SK-N-SH (cell line): ENCODE measurements around the gene RAI1.

Experiments
- CHD2 ChIP-seq: fragments of 150-350 bp; IDR thresholded peaks from 2 replicates; pipeline ENCODE4 v1.6.1; 2018; ENCODE audit warnings: low read length; ENCODE audit not compliant: partially characterized antibody
- POLR2AphosphoS5 ChIP-seq: IDR thresholded peaks from 2 replicates; pipeline ENCODE4 v1.6.1; 2012; ENCODE audit warnings: low read depth, low read length
- RAD21 ChIP-seq: IDR thresholded peaks from 2 replicates; pipeline ENCODE4 v1.6.1; 2012; ENCODE audit warnings: mild to moderate bottlenecking, low read length
- SMC3 ChIP-seq: IDR thresholded peaks from 2 replicates; pipeline ENCODE4 v1.6.1; 2012; ENCODE audit warnings: low read depth, low read length, improper control_type of control experiment
- YY1 ChIP-seq: IDR thresholded peaks from 2 replicates; pipeline ENCODE4 v1.4.0; 2012; ENCODE audit warnings: low read depth, mild to moderate bottlenecking
- TF ChIP-seq, protein P1 (sequence below): fragments of 200-600 bp; sonication (generic); IDR thresholded peaks from 2 replicates; pipeline ENCODE4 v1.6.1; 2017; ENCODE audit warnings: antibody characterized with exemption, mild to moderate bottlenecking, moderate library complexity
- TF ChIP-seq, protein P2 (sequence below): IDR thresholded peaks from 2 replicates; pipeline ENCODE4 v1.4.0; 2012; ENCODE audit warnings: low read depth, borderline replicate concordance
- TF ChIP-seq, protein P3 (sequence below): IDR thresholded peaks from 2 replicates; pipeline ENCODE4 v1.4.0; 2012; ENCODE audit warnings: low read depth

DNA sequence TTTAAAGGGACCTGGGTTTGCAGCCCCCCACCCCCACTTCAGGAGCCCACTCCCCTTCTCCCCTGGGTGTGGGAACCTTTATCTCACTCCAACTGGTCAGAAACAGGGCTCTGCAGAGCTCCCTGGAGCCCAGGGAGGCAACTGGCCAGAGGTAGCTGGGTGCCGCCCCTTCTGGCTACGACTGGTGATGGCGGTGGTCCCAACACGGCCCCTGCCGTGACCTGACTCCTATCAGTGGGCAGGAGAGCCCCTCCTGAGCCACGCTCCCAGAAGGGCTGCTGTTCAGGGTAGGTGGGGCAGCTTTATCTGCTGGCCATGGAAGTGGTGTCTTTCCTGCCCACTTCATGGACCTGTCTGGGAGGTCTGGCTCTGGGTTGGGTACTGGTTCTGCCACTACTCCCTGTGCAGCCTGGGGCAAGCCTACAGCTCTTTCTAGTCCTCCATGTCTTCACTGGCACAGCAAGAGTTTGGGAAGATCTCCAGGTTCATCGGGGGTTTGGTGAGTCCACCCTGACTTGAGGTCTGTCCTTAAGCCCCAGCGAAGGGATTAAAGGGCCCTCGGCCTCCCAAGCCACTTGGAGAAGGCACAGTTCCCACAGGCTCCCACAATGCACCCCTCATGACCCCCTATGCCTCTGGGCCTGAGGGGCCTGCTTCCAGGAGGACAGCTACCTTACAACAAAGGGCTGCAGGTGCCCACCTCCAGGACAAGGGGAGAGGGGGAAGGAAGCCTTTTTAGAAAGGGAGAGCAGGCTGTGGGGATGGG, 161.0 kb downstream of the RAI1 start:
- TF ChIP-seq, protein P1, sequence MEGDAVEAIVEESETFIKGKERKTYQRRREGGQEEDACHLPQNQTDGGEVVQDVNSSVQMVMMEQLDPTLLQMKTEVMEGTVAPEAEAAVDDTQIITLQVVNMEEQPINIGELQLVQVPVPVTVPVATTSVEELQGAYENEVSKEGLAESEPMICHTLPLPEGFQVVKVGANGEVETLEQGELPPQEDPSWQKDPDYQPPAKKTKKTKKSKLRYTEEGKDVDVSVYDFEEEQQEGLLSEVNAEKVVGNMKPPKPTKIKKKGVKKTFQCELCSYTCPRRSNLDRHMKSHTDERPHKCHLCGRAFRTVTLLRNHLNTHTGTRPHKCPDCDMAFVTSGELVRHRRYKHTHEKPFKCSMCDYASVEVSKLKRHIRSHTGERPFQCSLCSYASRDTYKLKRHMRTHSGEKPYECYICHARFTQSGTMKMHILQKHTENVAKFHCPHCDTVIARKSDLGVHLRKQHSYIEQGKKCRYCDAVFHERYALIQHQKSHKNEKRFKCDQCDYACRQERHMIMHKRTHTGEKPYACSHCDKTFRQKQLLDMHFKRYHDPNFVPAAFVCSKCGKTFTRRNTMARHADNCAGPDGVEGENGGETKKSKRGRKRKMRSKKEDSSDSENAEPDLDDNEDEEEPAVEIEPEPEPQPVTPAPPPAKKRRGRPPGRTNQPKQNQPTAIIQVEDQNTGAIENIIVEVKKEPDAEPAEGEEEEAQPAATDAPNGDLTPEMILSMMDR, result no peak
- no peak for TF ChIP-seq SMC3
- TF ChIP-seq POLR2AphosphoS5, result no peak
- TF ChIP-seq YY1, result no peak
- TF ChIP-seq RAD21, result no peak
- TF ChIP-seq CHD2, result no peak
- TF ChIP-seq, protein P2, sequence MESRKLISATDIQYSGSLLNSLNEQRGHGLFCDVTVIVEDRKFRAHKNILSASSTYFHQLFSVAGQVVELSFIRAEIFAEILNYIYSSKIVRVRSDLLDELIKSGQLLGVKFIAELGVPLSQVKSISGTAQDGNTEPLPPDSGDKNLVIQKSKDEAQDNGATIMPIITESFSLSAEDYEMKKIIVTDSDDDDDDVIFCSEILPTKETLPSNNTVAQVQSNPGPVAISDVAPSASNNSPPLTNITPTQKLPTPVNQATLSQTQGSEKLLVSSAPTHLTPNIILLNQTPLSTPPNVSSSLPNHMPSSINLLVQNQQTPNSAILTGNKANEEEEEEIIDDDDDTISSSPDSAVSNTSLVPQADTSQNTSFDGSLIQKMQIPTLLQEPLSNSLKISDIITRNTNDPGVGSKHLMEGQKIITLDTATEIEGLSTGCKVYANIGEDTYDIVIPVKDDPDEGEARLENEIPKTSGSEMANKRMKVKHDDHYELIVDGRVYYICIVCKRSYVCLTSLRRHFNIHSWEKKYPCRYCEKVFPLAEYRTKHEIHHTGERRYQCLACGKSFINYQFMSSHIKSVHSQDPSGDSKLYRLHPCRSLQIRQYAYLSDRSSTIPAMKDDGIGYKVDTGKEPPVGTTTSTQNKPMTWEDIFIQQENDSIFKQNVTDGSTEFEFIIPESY, result no peak
- TF ChIP-seq, protein P3, sequence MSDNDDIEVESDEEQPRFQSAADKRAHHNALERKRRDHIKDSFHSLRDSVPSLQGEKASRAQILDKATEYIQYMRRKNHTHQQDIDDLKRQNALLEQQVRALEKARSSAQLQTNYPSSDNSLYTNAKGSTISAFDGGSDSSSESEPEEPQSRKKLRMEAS, result no peak
